Activated CD8-positive, alpha-beta memory T cell treated with anti-CD3 and anti-CD28 coated beads, Interleukin-2, amount 10 ng/mL, durations not matched to agents 7 days and 5 days (primary cell): Measurements from ENCODE around the gene EXOC6. TPM values are rescaled to one million over a fixed set of nuclear protein-coding genes. Genes with fewer than 3 reads are reported as not detected.
"Not testable (repeated sequence)": the region's sequence is repeated elsewhere in the genome, so short reads cannot be mapped to it uniquely, and the experiment has no call there.

Experiments
- ATAC-seq: fragments of 150-1000 bp; cut with Tn5 transposase; one replicate; pipeline ENCODE4 v1.10.0; 2021; ENCODE audit warnings: moderate library complexity
- CTCF ChIA-PET: fragments of 350-600 bp; sonication (Branson Sonifier 250); formaldehyde crosslinking; loops from one replicate; lab custom pipeline; 2021; ENCODE audit warnings: antibody characterized with exemption; lab: Charles Lee
- DNase-seq: peaks from one replicate; pipeline ENCODE4 v3.0.0-alpha.2; 2020
- H3K27ac Mint-ChIP-seq: one replicate; pipeline ENCODE4 v1.8.0; 2021; ENCODE audit warnings: mild to moderate bottlenecking, mixed read lengths
- H3K27me3 Mint-ChIP-seq: one replicate; pipeline ENCODE4 v1.8.0; 2021; ENCODE audit warnings: mixed read lengths
- H3K36me3 Mint-ChIP-seq: one replicate; pipeline ENCODE4 v1.8.0; 2021; ENCODE audit warnings: mild to moderate bottlenecking, mixed read lengths
- H3K4me1 Mint-ChIP-seq: one replicate; pipeline ENCODE4 v1.8.0; 2021; ENCODE audit warnings: mixed read lengths
- H3K4me3 Mint-ChIP-seq: one replicate; pipeline ENCODE4 v1.8.0; 2021; ENCODE audit warnings: mild to moderate bottlenecking, moderate library complexity, mixed read lengths
- H3K9me3 Mint-ChIP-seq: one replicate; pipeline ENCODE4 v1.8.0; 2022; ENCODE audit warnings: low read depth, mixed read lengths
- total RNA-seq, 2 experiments: library from RNA; stranded (reverse); gene quantifications; one replicate each; pipeline ENCODE4 v1.2.3, GENCODE V29; 2021

Gene EXOC6
- total RNA-seq, 2 experiments from 2014 or later = 11.9 to 12.1 TPM

- no peaks in the 10 kb centered on the region for H3K9me3 Mint-ChIP-seq
- no peak overlapping the region for H3K4me3 Mint-ChIP-seq
Measured at GRCh38 chr10:93098816-93099215, 250.5 kb downstream of the EXOC6 start.

GRCh38 chr10:93099670-93100069, 251.3 kb downstream of the EXOC6 start:
- CTCF ChIA-PET = no interaction called here
- H3K27me3 Mint-ChIP-seq = peaks cover 13% of the 10 kb centered on the region
- H3K4me1 Mint-ChIP-seq = no peaks in the 10 kb centered on the region
- ATAC-seq (no peak), DNase-seq (no peak)
- no peak overlapping the region for H3K4me3 Mint-ChIP-seq
- no peaks in the 10 kb centered on the region for H3K9me3 Mint-ChIP-seq
- no peak overlapping the region for H3K27ac Mint-ChIP-seq
- no peaks in the 10 kb centered on the region for H3K36me3 Mint-ChIP-seq

More at GRCh38 chr10:93098816-93099215, 250.5 kb downstream of the EXOC6 start:
- H3K27me3 Mint-ChIP-seq = peaks cover 12% of the 10 kb centered on the region
- no peak for DNase-seq
- CTCF ChIA-PET = no interaction called here
- ATAC-seq = no peak
- H3K4me1 Mint-ChIP-seq = no peaks in the 10 kb centered on the region
- H3K27ac Mint-ChIP-seq = no peak overlapping the region
- no peaks in the 10 kb centered on the region for H3K36me3 Mint-ChIP-seq

DNA sequence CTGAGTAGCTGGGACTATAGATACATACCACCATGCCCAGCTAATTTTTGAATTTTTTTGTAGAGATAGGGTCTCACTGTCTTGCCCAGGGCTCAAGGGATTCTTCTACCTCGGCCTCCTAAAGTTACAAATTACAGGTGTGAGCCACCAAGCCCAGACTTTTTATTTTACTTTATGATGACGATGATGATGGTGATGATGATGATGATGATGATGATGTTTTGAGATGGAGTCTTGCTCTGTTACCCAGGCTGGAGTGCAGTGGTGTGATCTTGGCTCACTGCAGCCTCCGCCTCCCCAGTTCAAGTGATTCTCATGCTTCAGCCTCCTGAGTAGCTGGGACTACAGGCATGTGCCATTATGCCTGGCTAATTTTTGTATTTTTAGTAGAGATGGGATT, 252.8 kb downstream of the EXOC6 start:
- CTCF ChIA-PET = interaction anchor here (0.7 kb wide), 1 partner anchor 12 kb away, joined by 3 read pairs; no protein-coding TSS in a partner anchor

DNA sequence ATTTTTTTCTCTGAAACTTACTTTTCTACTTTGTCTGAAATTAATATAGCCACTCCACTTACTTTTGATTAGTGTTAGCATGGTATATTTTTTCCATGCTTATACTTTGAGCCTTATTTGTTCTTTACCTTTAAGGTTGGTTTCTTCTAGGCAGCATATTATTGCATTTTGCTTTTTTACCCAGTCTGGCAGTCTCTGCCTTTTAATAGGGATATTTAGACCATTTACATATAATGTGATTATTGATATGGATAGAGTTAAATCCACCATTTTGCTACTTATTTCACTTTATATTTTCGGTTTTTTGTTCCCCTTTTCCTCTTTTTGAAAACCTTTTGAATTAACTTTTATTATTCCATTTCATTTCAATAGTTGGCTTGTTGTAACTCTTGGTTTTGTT, 255.6 kb downstream of the EXOC6 start:
- H3K27ac Mint-ChIP-seq = no peak overlapping the region
- peaks cover 13% of the 10 kb centered on the region for H3K27me3 Mint-ChIP-seq
- ATAC-seq (no peak), DNase-seq (no peak)
- no peaks in the 10 kb centered on the region for H3K9me3 Mint-ChIP-seq
- no peaks in the 10 kb centered on the region for H3K4me1 Mint-ChIP-seq
- H3K36me3 Mint-ChIP-seq = no peaks in the 10 kb centered on the region
- CTCF ChIA-PET = interaction anchor here (1.6 kb wide), 1 partner anchor 12 kb away, joined by 6 read pairs; no protein-coding TSS in a partner anchor
- no peak overlapping the region for H3K4me3 Mint-ChIP-seq

More for the DNA sequence above, 252.8 kb downstream of the EXOC6 start:
- H3K4me1 Mint-ChIP-seq, H3K36me3 Mint-ChIP-seq, ATAC-seq, H3K4me3 Mint-ChIP-seq, H3K9me3 Mint-ChIP-seq, H3K27ac Mint-ChIP-seq, DNase-seq: not testable (repeated sequence)
- peaks cover 13% of the 10 kb centered on the region for H3K27me3 Mint-ChIP-seq

GRCh38 chr10:93106631-93107072, 258.3 kb downstream of the EXOC6 start:
- H3K27ac Mint-ChIP-seq = no peak overlapping the region
- peaks cover 9% of the 10 kb centered on the region for H3K27me3 Mint-ChIP-seq
- H3K4me1 Mint-ChIP-seq = no peaks in the 10 kb centered on the region
- H3K9me3 Mint-ChIP-seq = no peaks in the 10 kb centered on the region
- CTCF ChIA-PET = interaction anchor here (1.5 kb wide), 1 partner anchor 9 kb away, joined by 4 read pairs; no protein-coding TSS in a partner anchor
- no peaks in the 10 kb centered on the region for H3K36me3 Mint-ChIP-seq
- DNase-seq = no peak
- no peak for ATAC-seq
- no peak overlapping the region for H3K4me3 Mint-ChIP-seq

Other genes with a start within 250 kb of the EXOC6 start
- gene HHEX, start 158.6 kb upstream of the EXOC6 start, total RNA-seq = under 1 TPM in 1 of 2 experiments, not detected in 1; 0.23 TPM
- gene CYP26C1, start 212.3 kb downstream of the EXOC6 start, total RNA-seq = under 1 TPM; 0.05 to 0.18 TPM
- not detected for gene CYP26A1, start 225.4 kb downstream of the EXOC6 start, total RNA-seq